CD4-positive, alpha-beta T cell treated with Interleukin-6 for 4 hours (primary cell): ENCODE results near the gene RBP3.

ENCODE experiments used
- DNase-seq: peaks from one replicate; pipeline ENCODE4 v3.0.0-alpha.2; 2020; ENCODE audit warnings: mixed read lengths

Gene RBP3

GRCh38 chr10:47337310-47337709 is 10.9 kb upstream of the RBP3 start:
- no peak for DNase-seq

- no peak for DNase-seq
These were observed 8.9 kb upstream of the RBP3 start for GRCh38 chr10:47339186-47339735.

- no peak for DNase-seq
These were observed 8.2 kb upstream of the RBP3 start for GRCh38 chr10:47339759-47340607.

GRCh38 chr10:47340608-47341170 is 7.5 kb upstream of the RBP3 start:
- peak; percentile 76 for DNase-seq

GRCh38 chr10:47344996-47345870 is 2.9 kb upstream of the RBP3 start:
- no peak for DNase-seq

- no peak for DNase-seq
These were observed 1.4 kb upstream of the RBP3 start for GRCh38 chr10:47346581-47347302.

- DNase-seq: no peak
These were observed 874 bp upstream of the RBP3 start for GRCh38 chr10:47347303-47347675.

GRCh38 chr10:47348661-47349470 is 703 bp downstream of the RBP3 start:
- no peak for DNase-seq

GRCh38 chr10:47349516-47349915 is 1.4 kb downstream of the RBP3 start:
- no peak for DNase-seq

- DNase-seq: no peak
These were observed 1.8 kb downstream of the RBP3 start for GRCh38 chr10:47349941-47350371.

- no peak for DNase-seq
These were observed 2.8 kb downstream of the RBP3 start for GRCh38 chr10:47350671-47351640.

- DNase-seq: no peak
These were observed 4.0 kb downstream of the RBP3 start for GRCh38 chr10:47351899-47352815.

- DNase-seq: no peak
These were observed 5.2 kb downstream of the RBP3 start for GRCh38 chr10:47353351-47353750.

GRCh38 chr10:47354165-47354564 is 6.0 kb downstream of the RBP3 start:
- no peak for DNase-seq

GRCh38 chr10:47354900-47355299 is 6.7 kb downstream of the RBP3 start:
- DNase-seq: no peak

GRCh38 chr10:47356708-47357107 is 8.5 kb downstream of the RBP3 start:
- DNase-seq: no peak

- no peak for DNase-seq
These were observed 9.0 kb downstream of the RBP3 start for GRCh38 chr10:47357131-47357582.

GRCh38 chr10:47357911-47358310 is 9.7 kb downstream of the RBP3 start:
- no peak for DNase-seq

- DNase-seq: no peak
These were observed 10.3 kb downstream of the RBP3 start for GRCh38 chr10:47358457-47358856.
